ENCODE measurements around the gene CHRNA9. TPM values are rescaled to one million over a fixed set of nuclear protein-coding genes. Genes with fewer than 3 reads are reported as not detected.
A peak's percentile ranks its signal among the peaks of the same experiment; 100 is the strongest.

CHRNA9 gene
- total RNA-seq, 1 donor from 2014 or later = not detected

DNA sequence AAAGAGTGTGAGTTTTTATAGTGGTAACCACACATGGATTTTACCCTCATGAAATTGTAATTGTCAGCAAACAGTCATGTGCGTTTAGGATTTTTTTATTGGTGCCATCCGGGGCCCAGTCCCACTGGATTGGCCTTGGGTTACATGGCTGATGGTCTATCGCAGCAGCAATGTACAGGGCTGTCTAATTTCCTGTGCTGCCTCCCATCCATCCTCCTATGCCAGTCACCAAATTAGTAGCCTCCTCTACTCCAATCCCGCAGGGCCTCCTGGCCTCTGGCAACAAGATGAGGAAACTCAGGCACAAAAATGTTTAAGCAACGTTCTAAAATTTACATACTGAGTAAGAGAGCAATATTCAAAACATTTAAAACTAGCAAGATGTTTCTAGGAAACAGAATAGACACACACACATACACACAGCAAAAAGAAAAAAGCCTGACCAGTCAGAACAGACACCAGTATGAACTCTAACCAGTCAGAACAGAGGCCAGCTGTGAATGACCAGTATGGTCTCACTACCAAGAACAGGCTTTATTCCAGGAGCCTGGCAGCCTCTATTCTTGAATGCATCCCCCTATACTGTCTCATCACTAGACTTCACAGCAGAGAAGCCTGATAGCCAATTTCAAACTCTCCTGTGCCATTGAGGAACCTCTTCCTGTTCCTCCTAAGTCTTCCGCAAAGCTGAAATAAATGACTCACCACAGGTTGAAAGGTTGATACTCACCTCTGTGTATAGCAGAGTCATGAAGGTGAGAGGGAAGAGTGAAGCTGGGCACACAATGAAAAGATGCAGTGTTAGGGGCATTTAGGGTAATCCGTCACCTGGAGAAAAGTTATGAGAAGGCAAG lies 42.6 kb downstream of the CHRNA9 start:
- Histone ChIP-seq H3K27ac (no peak overlapping the region), H3K36me3 (no peaks in the 10 kb centered on the region), H3K4me1 (no peaks in the 10 kb centered on the region), H3K9me3 (no peaks in the 10 kb centered on the region), H3K4me3 (no peak overlapping the region), H3K27me3 (no peaks in the 10 kb centered on the region)
- DNase-seq = no peak
- intact Hi-C loops (cut with DNase I) = no loop called here
- TF ChIP-seq, protein P1, sequence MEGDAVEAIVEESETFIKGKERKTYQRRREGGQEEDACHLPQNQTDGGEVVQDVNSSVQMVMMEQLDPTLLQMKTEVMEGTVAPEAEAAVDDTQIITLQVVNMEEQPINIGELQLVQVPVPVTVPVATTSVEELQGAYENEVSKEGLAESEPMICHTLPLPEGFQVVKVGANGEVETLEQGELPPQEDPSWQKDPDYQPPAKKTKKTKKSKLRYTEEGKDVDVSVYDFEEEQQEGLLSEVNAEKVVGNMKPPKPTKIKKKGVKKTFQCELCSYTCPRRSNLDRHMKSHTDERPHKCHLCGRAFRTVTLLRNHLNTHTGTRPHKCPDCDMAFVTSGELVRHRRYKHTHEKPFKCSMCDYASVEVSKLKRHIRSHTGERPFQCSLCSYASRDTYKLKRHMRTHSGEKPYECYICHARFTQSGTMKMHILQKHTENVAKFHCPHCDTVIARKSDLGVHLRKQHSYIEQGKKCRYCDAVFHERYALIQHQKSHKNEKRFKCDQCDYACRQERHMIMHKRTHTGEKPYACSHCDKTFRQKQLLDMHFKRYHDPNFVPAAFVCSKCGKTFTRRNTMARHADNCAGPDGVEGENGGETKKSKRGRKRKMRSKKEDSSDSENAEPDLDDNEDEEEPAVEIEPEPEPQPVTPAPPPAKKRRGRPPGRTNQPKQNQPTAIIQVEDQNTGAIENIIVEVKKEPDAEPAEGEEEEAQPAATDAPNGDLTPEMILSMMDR (IDR thresholded peaks at IDR 0.05) = no peak
- no peak for ATAC-seq

DNA sequence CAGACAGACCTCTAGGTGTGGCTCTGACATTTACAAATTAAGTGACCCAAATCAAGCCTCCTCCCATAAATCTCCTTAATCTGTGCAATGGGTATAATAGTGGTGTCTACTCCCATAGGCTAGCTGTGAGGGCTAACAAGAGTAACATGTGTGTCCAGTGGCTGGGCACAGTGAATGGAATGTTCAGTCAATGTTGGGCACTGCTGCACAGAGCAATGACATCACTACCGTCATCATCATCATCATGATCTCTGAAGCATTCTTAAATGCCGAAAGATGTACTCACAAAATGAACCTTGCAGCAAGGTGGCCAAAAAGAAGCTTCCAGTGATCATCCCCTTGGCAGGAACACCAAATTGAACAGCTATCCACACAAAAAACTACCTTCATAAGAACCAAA lies 43.5 kb downstream of the CHRNA9 start:
- ATAC-seq (no peak), DNase-seq (no peak)
- no peaks in the 10 kb centered on the region for H3K4me1 ChIP-seq
- no peak overlapping the region for H3K4me3 ChIP-seq
- no peak overlapping the region for H3K27ac ChIP-seq
- H3K36me3 ChIP-seq = no peaks in the 10 kb centered on the region
- no peaks in the 10 kb centered on the region for H3K9me3 ChIP-seq
- TF ChIP-seq, protein P1 (IDR thresholded peaks at IDR 0.05) = no peak
- H3K27me3 ChIP-seq = no peaks in the 10 kb centered on the region
- intact Hi-C loops (cut with DNase I) = no loop called here

DNA sequence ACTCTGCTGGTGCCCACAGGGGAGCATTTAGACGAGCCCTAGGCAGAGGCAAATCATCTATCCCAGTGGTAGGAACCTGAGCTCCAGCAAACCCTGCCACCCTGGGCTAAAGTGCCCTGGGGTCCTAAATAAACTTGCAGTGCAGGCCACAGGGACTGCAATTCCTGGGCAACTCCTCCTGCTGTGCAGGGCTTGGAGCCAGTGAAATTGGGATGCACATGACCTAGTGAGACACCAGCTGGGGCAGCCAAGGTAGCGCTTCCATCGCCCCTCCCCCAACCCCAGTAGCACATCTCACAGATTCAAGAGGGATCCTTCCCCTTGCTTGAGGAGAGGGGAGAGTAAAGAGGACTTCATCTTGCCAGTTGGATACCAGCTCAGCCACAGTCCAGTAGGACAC lies 44.1 kb downstream of the CHRNA9 start:
- Histone ChIP-seq H3K4me3 (no peak overlapping the region), H3K4me1 (no peaks in the 10 kb centered on the region), H3K36me3 (no peaks in the 10 kb centered on the region), H3K27ac (no peak overlapping the region), H3K9me3 (no peaks in the 10 kb centered on the region), H3K27me3 (no peaks in the 10 kb centered on the region)
- no peak for DNase-seq
- TF ChIP-seq, protein P1 (IDR thresholded peaks at IDR 0.05) = no peak
- intact Hi-C loops (cut with DNase I) = no loop called here
- no peak for ATAC-seq

DNA sequence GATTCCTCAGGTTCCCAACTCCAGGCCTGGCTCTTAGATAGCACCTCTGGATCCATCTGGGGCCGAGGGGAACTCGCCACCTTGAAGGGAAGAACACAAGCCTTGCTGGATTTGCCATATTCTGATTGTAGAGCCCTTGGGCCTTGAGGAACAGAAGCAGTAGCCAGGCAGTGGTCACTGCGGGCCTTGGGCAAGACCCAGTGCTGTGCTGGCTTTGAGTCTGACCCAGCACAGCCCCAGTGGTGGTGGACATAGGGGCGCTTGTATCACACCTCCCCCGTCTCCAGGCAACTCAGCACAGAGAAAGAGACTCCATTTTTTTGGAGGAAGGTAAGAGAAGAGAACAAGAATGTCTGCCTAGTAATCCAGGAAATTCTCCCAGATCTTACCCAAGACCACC lies 45.5 kb downstream of the CHRNA9 start:
- H3K27me3 ChIP-seq = no peaks in the 10 kb centered on the region
- H3K9me3 ChIP-seq = no peaks in the 10 kb centered on the region
- DNase-seq (no peak), ATAC-seq (no peak)
- H3K4me1 ChIP-seq = no peaks in the 10 kb centered on the region
- no peaks in the 10 kb centered on the region for H3K36me3 ChIP-seq
- H3K4me3 ChIP-seq = no peak overlapping the region
- TF ChIP-seq, protein P1 (IDR thresholded peaks at IDR 0.05) = no peak
- H3K27ac ChIP-seq = no peak overlapping the region
- intact Hi-C loops (cut with DNase I) = no loop called here

DNA sequence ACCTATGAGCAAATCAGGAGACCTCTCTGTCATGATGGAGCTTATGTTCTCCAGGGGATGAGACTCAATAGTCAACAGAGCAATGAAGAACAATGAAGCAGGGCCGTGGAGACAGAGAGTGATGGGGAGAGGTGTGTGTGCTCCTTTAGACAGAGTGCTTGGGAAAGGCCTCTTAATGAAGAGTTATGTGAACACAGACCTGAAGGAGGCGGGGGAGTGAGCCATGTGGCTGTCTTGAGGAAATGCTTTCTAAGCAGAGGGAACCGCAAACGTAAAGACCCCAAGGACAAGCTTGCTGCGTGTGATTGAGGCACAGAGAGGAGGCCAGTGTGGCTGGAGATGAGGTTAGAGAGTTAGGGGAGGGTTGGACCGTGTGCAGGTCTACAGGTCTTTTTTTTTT lies 53.1 kb downstream of the CHRNA9 start:
- ATAC-seq (peak; percentile 76), DNase-seq (no peak)
- Histone ChIP-seq H3K4me3 (no peak overlapping the region), H3K36me3 (no peaks in the 10 kb centered on the region), H3K27ac (no peak overlapping the region), H3K9me3 (no peaks in the 10 kb centered on the region), H3K27me3 (no peaks in the 10 kb centered on the region), H3K4me1 (peaks cover 2% of the 10 kb centered on the region)
- intact Hi-C loops (cut with DNase I) = no loop called here
- TF ChIP-seq, protein P1 (IDR thresholded peaks at IDR 0.05) = no peak
